HG02943 (cell line): ENCODE measurements around the gene NWD2.

Experiments
- ATAC-seq: cut with Tn5 transposase; IDR thresholded peaks from one replicate; pipeline ENCODE4 v1.9.1; 2021; ENCODE audit warnings: mild to moderate bottlenecking, low read depth, moderate library complexity; ENCODE audit not compliant: unreplicated experiment

The NWD2 gene

GRCh38 chr4:37461801-37462200 lies 217.3 kb downstream of the NWD2 start:
- ATAC-seq: no peak

- no peak for ATAC-seq
Observed at GRCh38 chr4:37463033-37463856, 218.7 kb downstream of the NWD2 start.

- no peak for ATAC-seq
Observed at GRCh38 chr4:37464373-37465128, 220.0 kb downstream of the NWD2 start.

- ATAC-seq: no peak
Observed at GRCh38 chr4:37465296-37465695, 220.8 kb downstream of the NWD2 start.

GRCh38 chr4:37465845-37466244 lies 221.3 kb downstream of the NWD2 start:
- no peak for ATAC-seq

- ATAC-seq: no peak
Observed at GRCh38 chr4:37467223-37467622, 222.7 kb downstream of the NWD2 start.

GRCh38 chr4:37467824-37468223 lies 223.3 kb downstream of the NWD2 start:
- no peak for ATAC-seq

GRCh38 chr4:37469286-37469685 lies 224.7 kb downstream of the NWD2 start:
- no peak for ATAC-seq

GRCh38 chr4:37470245-37470644 lies 225.7 kb downstream of the NWD2 start:
- ATAC-seq: no peak

- ATAC-seq: no peak
Observed at GRCh38 chr4:37471093-37471492, 226.6 kb downstream of the NWD2 start.

GRCh38 chr4:37471971-37472370 lies 227.4 kb downstream of the NWD2 start:
- no peak for ATAC-seq

- ATAC-seq: no peak
Observed at GRCh38 chr4:37473807-37474206, 229.3 kb downstream of the NWD2 start.

GRCh38 chr4:37475087-37475486 lies 230.5 kb downstream of the NWD2 start:
- no peak for ATAC-seq

- no peak for ATAC-seq
Observed at GRCh38 chr4:37475776-37476175, 231.2 kb downstream of the NWD2 start.

GRCh38 chr4:37476256-37476655 lies 231.7 kb downstream of the NWD2 start:
- ATAC-seq: no peak

GRCh38 chr4:37476691-37477090 lies 232.1 kb downstream of the NWD2 start:
- ATAC-seq: no peak

GRCh38 chr4:37477126-37477525 lies 232.6 kb downstream of the NWD2 start:
- ATAC-seq: no peak

GRCh38 chr4:37478151-37478550 lies 233.6 kb downstream of the NWD2 start:
- ATAC-seq: no peak

- no peak for ATAC-seq
Observed at GRCh38 chr4:37480509-37480908, 236.0 kb downstream of the NWD2 start.

- no peak for ATAC-seq
Observed at GRCh38 chr4:37481547-37482122, 237.1 kb downstream of the NWD2 start.

- no peak for ATAC-seq
Observed at GRCh38 chr4:37482236-37482913, 237.8 kb downstream of the NWD2 start.
